Glutamatergic neuron (in vitro differentiated cells): ENCODE measurements around the gene LHFPL3. TPM values are rescaled to one million over a fixed set of nuclear protein-coding genes. Genes with fewer than 3 reads are reported as not detected.

ENCODE experiments used
- DNase-seq: peaks from one replicate; pipeline ENCODE4 v3.0.0; 2022
- H3K27ac Mint-ChIP-seq: one replicate; pipeline ENCODE4 v1.8.0; 2020; ENCODE audit warnings: mild to moderate bottlenecking, mixed read lengths, inconsistent platforms; ENCODE audit not compliant: unreplicated experiment
- H3K27me3 Mint-ChIP-seq: one replicate; pipeline ENCODE4 v1.8.0; 2020; ENCODE audit warnings: mild to moderate bottlenecking, moderate library complexity, mixed read lengths, inconsistent platforms; ENCODE audit not compliant: unreplicated experiment
- H3K36me3 Mint-ChIP-seq: one replicate; pipeline ENCODE4 v1.8.0; 2020; ENCODE audit warnings: mild to moderate bottlenecking, mixed read lengths, inconsistent platforms; ENCODE audit not compliant: unreplicated experiment
- H3K4me1 Mint-ChIP-seq: one replicate; pipeline ENCODE4 v1.8.0; 2020; ENCODE audit warnings: mild to moderate bottlenecking, low read depth, mixed read lengths, inconsistent platforms; ENCODE audit not compliant: unreplicated experiment
- H3K4me3 Mint-ChIP-seq: one replicate; pipeline ENCODE4 v1.8.0; 2020; ENCODE audit warnings: mild to moderate bottlenecking, mixed read lengths, inconsistent platforms; ENCODE audit not compliant: unreplicated experiment
- H3K9me3 Mint-ChIP-seq: one replicate; pipeline ENCODE4 v1.8.0; 2020; ENCODE audit warnings: mild to moderate bottlenecking, moderate library complexity, mixed read lengths, inconsistent platforms; ENCODE audit not compliant: unreplicated experiment
- total RNA-seq: library from RNA; stranded (reverse); fragmentation: NEBNext Ultra II Directional; extraction: Animal tissue kit (Norgen Biotek cat#: 25700); gene quantifications from one replicate; pipeline ENCODE4 v1.2.1, GENCODE V29; 2021; ENCODE audit not compliant: unreplicated experiment
- TF ChIP-seq, protein P1 (sequence below): fragments of 200-600 bp; sonication (generic); IDR thresholded peaks from one replicate; pipeline ENCODE4 v1.5.0; 2021; ENCODE audit not compliant: partially characterized antibody, unreplicated experiment

Gene LHFPL3
- total RNA-seq, 1 donor from 2014 or later: not detected

DNA sequence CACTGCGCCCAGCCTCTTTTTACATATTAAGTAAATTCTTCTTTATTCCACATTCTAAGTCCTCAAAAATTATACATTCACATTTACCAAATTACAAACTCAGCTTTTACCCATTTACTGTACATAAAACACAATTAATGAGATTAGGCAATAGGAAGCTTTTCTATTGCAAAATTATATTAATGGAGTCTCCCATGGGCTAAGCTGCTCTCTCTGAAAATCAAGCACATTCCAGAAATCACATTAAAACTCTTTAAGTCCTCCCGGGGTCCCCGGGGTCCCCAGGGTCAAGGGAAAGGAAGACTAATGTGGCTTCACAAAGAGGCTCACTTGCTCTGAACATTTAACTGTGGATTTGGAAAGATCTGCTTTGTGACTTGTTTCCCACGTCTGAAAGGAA is 558.2 kb downstream of the LHFPL3 start:
- DNase-seq: peak; percentile 34
- H3K4me1 Mint-ChIP-seq: peaks cover 3% of the 10 kb centered on the region
- TF ChIP-seq, protein P1, sequence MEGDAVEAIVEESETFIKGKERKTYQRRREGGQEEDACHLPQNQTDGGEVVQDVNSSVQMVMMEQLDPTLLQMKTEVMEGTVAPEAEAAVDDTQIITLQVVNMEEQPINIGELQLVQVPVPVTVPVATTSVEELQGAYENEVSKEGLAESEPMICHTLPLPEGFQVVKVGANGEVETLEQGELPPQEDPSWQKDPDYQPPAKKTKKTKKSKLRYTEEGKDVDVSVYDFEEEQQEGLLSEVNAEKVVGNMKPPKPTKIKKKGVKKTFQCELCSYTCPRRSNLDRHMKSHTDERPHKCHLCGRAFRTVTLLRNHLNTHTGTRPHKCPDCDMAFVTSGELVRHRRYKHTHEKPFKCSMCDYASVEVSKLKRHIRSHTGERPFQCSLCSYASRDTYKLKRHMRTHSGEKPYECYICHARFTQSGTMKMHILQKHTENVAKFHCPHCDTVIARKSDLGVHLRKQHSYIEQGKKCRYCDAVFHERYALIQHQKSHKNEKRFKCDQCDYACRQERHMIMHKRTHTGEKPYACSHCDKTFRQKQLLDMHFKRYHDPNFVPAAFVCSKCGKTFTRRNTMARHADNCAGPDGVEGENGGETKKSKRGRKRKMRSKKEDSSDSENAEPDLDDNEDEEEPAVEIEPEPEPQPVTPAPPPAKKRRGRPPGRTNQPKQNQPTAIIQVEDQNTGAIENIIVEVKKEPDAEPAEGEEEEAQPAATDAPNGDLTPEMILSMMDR: no peak
- H3K27ac Mint-ChIP-seq: no peak overlapping the region
- H3K4me3 Mint-ChIP-seq: no peak overlapping the region
- no peaks in the 10 kb centered on the region for H3K36me3 Mint-ChIP-seq
- H3K9me3 Mint-ChIP-seq: peaks cover 2% of the 10 kb centered on the region
- H3K27me3 Mint-ChIP-seq: peaks cover 6% of the 10 kb centered on the region

DNA sequence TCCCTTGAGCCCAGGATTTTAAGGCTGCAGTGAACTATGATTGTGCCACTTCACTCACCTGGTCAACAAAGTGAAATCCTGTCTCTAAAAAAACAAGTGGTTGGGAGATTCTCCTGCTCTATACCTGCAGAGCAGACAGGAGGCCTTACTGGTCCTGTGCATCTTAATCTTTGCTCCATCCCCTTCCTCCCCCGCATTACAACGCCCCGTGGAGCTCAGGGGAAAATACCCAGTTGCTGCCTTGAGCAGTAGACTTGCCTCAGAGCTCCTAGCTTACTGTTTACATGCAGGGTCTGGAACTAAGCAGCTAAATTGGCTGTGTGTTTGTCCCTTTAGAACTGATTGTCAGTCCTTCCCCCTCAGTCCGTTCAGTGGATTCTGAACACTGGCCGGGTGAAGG is 561.8 kb downstream of the LHFPL3 start:
- Mint-ChIP-seq H3K9me3 (no peaks in the 10 kb centered on the region), H3K27ac (no peak overlapping the region), H3K4me3 (no peak overlapping the region), H3K36me3 (no peaks in the 10 kb centered on the region), H3K27me3 (peaks cover 5% of the 10 kb centered on the region), H3K4me1 (peaks cover 3% of the 10 kb centered on the region)
- no peak for DNase-seq
- TF ChIP-seq, protein P1: no peak

DNA sequence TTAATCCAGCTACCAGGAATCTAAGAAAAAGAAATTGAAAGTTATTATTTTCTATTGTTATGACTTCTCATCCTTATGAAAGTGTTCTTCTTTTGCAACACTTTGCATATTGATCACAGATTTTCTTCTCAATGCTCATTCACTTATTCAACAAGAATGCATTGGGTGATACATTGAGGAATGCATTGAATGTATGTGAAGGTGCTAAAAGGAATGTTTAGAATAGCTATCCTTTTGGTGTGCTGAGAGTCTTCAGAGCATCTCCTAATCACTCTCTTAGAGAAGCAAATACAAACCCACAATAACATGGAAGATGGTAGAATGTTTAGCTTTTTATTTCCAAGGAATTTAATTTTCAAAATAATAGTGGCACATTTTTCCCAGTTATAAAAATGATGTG is 563.5 kb downstream of the LHFPL3 start:
- Mint-ChIP-seq H3K4me3 (no peak overlapping the region), H3K9me3 (no peaks in the 10 kb centered on the region), H3K4me1 (peaks cover 3% of the 10 kb centered on the region), H3K27ac (no peak overlapping the region), H3K36me3 (no peaks in the 10 kb centered on the region), H3K27me3 (peaks cover 2% of the 10 kb centered on the region)
- DNase-seq: no peak
- TF ChIP-seq, protein P1: no peak

DNA sequence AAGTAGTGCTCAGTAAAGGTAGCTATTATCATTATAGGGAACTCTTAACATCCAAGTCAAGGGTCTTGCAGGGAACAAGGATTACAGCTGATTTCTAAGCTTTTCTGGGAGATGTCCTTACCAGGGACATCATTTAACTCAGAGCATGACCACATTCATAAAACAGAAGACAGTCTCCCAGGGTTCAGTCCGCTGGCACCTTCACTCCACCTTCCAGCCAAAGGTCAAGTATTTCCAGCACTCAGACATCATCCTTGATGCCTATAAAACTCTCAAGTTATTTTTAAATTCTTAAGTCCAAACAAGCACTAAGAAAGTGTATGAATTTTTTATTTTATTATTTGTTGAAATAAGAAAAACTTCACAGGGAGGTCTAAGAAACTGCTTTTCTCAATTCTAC is 565.9 kb downstream of the LHFPL3 start:
- TF ChIP-seq, protein P1: no peak
- Mint-ChIP-seq H3K36me3 (no peaks in the 10 kb centered on the region), H3K9me3 (no peaks in the 10 kb centered on the region), H3K4me1 (no peaks in the 10 kb centered on the region), H3K4me3 (no peak overlapping the region), H3K27ac (no peak overlapping the region), H3K27me3 (no peaks in the 10 kb centered on the region)
- no peak for DNase-seq

DNA sequence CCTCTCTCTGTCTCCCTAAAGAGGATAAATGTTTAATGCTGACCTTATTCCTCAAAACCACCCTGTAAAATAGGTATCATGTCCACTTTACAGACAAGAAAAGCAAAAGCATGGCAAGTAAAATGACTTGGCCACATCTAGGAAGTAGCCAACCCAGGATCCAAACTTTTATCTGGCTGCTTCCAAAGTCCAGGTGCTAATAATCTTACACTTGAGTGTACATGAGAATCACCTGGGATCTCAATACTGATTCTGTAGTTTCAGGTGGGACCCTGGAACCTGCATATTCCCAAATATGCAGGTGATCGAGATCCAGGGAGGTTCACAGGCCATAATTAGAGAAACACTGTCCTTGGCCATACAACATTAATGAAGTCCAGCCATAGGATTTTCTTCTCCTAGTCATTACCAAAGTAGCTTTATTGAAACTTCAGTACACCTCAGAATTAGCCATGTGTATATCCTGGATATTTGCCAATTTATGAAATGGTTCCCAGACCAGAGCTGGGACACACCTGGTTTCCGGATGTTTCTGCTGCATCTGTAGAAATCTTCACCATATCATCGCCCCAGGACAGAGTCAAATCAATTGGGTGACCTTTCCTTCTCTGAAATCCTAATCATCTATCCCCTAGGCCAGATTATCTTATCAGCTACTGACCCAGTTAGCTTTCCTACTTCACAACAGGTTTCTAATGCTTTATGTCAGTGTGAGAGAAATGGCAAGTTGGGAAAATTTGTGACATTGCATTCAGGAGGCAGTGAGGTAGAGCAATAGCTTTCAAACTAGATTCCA is 566.5 kb downstream of the LHFPL3 start:
- TF ChIP-seq, protein P1: no peak
- DNase-seq: no peak
- H3K27ac Mint-ChIP-seq: no peak overlapping the region
- no peaks in the 10 kb centered on the region for H3K36me3 Mint-ChIP-seq
- H3K4me1 Mint-ChIP-seq: no peaks in the 10 kb centered on the region
- H3K27me3 Mint-ChIP-seq: no peaks in the 10 kb centered on the region
- no peak overlapping the region for H3K4me3 Mint-ChIP-seq
- H3K9me3 Mint-ChIP-seq: no peaks in the 10 kb centered on the region
